H1 (cell line): ENCODE data around the gene BICDL1. TPM values are rescaled to one million over a fixed set of nuclear protein-coding genes. Genes with fewer than 3 reads are reported as not detected.

Experiments
- ASH2L ChIP-seq: fragments of 200-600, 300-600 bp; sonication (generic); IDR thresholded peaks from one replicate; pipeline ENCODE4 v1.7.1; 2017; ENCODE audit warnings: low read length
- BRCA1 ChIP-seq: IDR thresholded peaks from 2 replicates; pipeline ENCODE4 v1.6.1; 2012; ENCODE audit warnings: low read depth, low read length, improper control_type of control experiment
- CREB1 ChIP-seq: IDR thresholded peaks from 2 replicates; pipeline ENCODE4 v1.6.1; 2012; ENCODE audit warnings: inconsistent platforms
- E2F6 ChIP-seq: IDR thresholded peaks from 2 replicates; pipeline ENCODE4 v1.6.1; 2012; ENCODE audit warnings: inconsistent platforms
- EGR1 ChIP-seq: IDR thresholded peaks from 2 replicates; pipeline ENCODE4 v1.6.1; 2011; ENCODE audit warnings: low read depth, low read length, borderline replicate concordance
- KDM5A ChIP-seq: fragments of 200-600 bp; IDR thresholded peaks from 2 replicates; pipeline ENCODE4 v1.7.1; 2012; ENCODE audit warnings: mild to moderate bottlenecking, low read length, inconsistent platforms, mixed read lengths
- MAFK ChIP-seq: IDR thresholded peaks from 2 replicates; pipeline ENCODE4 v1.6.1; 2012; ENCODE audit warnings: low read depth, mild to moderate bottlenecking, improper control_type of control experiment, low read length
- PHF8 ChIP-seq: fragments of 200-600 bp; sonication (generic); conservative IDR thresholded peaks from 2 replicates; pipeline ENCODE4 v1.7.1; 2012; ENCODE audit warnings: low read depth, mild to moderate bottlenecking, inconsistent platforms, low read length, moderate library complexity
- RAD21 ChIP-seq, 2 experiments: IDR thresholded peaks in 1 of 2; conservative IDR thresholded peaks in 1 of 2; 2 replicates each; pipeline ENCODE4 v1.6.1; 2011; ENCODE audit warnings: low read depth in 2 of 2, low read length in 2 of 2, improper control_type of control experiment in 1 of 2, inconsistent platforms in 1 of 2, mild to moderate bottlenecking in 1 of 2, moderate library complexity in 1 of 2
- RNF2 ChIP-seq: fragments of 200-900, 300-1000 bp; sonication (generic); IDR thresholded peaks from 2 replicates; pipeline ENCODE4 v1.7.1; 2016; ENCODE audit warnings: borderline replicate concordance, low read depth, mild to moderate bottlenecking, antibody characterized with exemption, low read length; ENCODE audit not compliant: poor library complexity, severe bottlenecking; ENCODE audit errors: missing control alignments
- SP1 ChIP-seq: IDR thresholded peaks from 2 replicates; pipeline ENCODE4 v1.6.1; 2011; ENCODE audit warnings: low read depth, low read length
- SP4 ChIP-seq: IDR thresholded peaks from 2 replicates; pipeline ENCODE4 v1.6.1; 2012; ENCODE audit warnings: low read length, inconsistent platforms
- SRF ChIP-seq: IDR thresholded peaks from 2 replicates; pipeline ENCODE4 v1.6.1; 2011; ENCODE audit warnings: mild to moderate bottlenecking, low read depth, low read length, moderate library complexity
- TAF1 ChIP-seq: IDR thresholded peaks from 2 replicates; pipeline ENCODE4 v1.6.1; 2011; ENCODE audit warnings: mild to moderate bottlenecking, low read depth, low read length
- TAF7 ChIP-seq: optimal IDR thresholded peaks from 2 replicates; pipeline ENCODE3; 2011; ENCODE audit warnings: low read depth, mild to moderate bottlenecking, inconsistent platforms, low read length, moderate library complexity, borderline replicate concordance
- TEAD4 ChIP-seq: IDR thresholded peaks from 2 replicates; pipeline ENCODE4 v1.6.1; 2012; ENCODE audit warnings: low read depth, low read length, inconsistent platforms, mixed read lengths
- YY1 ChIP-seq: IDR thresholded peaks from 2 replicates; pipeline ENCODE4 v1.6.1; 2011; ENCODE audit warnings: low read depth, mild to moderate bottlenecking, low read length
- polyA plus RNA-seq, 7 experiments: library from polyadenylated mRNA; depleted of rRNA in 3 of 7; stranded (reverse) in 5 of 7; unstranded in 2 of 7; fragments of >200 nt in 5 of 7; fragments of 200-250 nt in 2 of 7; gene quantifications; 1 replicate in 5 of 7; 2 replicates in 1 of 7; 4 replicates in 1 of 7; pipeline versions ENCODE4 v1.2.1 to v1.2.3, GENCODE V29; 2011 to 2013; ENCODE audit warnings: missing spikeins in 2 of 7, mixed read lengths in 2 of 7
- total RNA-seq: library from RNA; stranded (reverse); fragmentation: NEBNext Ultra II Directional; extraction: Animal tissue kit (Norgen Biotek cat#: 25700); gene quantifications from 2 replicates; pipeline ENCODE4 v1.2.1, GENCODE V29; 2021
- TF ChIP-seq, protein P1 (sequence below), 3 experiments: IDR thresholded peaks; 1 replicate in 2 of 3; 2 replicates in 1 of 3; pipeline versions ENCODE4 v1.5.1 to v1.6.1; 2011; ENCODE audit warnings: low read length in 3 of 3, mild to moderate bottlenecking in 3 of 3, inconsistent platforms in 2 of 3, low read depth in 1 of 3, moderate library complexity in 1 of 3; ENCODE audit not compliant: insufficient read depth in 1 of 3; ENCODE audit errors: control extremely low read depth in 1 of 3
- TF ChIP-seq, protein P2 (sequence below): IDR thresholded peaks from 2 replicates; pipeline ENCODE4 v1.6.1; 2012; ENCODE audit warnings: inconsistent platforms

The BICDL1 gene
- total and polyA plus RNA-seq, 2 of the 8 experiments (the other 6 are each of a cell fraction or from before 2014, with no cell fraction given) = 17.2 to 25.9 TPM

DNA sequence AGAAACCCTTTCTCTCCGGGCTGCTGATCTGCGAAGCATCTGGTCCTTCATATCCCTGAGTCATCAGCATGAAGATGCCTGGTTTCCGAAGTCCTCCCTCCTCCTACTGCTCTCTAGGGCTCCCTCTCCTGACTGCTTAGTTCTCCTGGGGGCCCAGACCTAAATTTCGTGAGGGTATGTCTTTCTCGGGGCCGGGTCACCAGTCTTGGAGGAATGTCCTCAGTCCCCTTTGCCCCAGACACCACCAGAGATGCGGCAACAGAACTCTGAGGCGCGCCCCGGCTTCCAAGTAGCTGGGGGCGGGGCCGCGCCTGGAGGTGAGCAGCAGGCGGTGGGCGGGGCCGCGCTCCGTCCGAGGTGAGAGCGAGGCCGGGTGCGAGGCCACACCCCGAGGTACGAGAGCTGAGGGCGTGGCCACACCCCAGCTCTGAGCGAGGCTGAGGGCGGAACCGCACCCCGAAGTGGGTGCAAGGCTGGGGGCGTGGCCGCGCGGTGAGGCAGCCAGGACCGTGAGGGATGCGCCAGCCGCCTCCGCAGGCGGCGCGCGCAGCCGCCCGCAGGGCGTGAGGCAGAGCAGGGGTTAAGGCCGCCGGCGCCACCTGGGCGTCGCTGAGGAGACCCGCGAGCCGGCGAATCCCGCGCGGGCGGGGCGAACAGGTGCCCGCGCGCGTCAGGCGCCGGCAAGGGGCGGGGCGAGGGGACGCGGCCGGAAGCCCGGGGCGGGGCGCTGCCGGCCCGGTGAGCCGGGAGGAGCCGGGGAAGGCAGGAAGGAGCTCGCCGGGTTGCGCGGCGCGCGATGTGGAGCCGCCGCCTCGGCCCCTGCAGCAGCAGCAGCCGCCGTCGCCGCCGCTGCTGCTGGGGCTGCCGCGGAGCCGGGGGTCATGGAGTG lies at the start of gene BICDL1 (continued):
- TF ChIP-seq, protein P1, sequence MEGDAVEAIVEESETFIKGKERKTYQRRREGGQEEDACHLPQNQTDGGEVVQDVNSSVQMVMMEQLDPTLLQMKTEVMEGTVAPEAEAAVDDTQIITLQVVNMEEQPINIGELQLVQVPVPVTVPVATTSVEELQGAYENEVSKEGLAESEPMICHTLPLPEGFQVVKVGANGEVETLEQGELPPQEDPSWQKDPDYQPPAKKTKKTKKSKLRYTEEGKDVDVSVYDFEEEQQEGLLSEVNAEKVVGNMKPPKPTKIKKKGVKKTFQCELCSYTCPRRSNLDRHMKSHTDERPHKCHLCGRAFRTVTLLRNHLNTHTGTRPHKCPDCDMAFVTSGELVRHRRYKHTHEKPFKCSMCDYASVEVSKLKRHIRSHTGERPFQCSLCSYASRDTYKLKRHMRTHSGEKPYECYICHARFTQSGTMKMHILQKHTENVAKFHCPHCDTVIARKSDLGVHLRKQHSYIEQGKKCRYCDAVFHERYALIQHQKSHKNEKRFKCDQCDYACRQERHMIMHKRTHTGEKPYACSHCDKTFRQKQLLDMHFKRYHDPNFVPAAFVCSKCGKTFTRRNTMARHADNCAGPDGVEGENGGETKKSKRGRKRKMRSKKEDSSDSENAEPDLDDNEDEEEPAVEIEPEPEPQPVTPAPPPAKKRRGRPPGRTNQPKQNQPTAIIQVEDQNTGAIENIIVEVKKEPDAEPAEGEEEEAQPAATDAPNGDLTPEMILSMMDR (IDR thresholded peaks at IDR 0.05; ENCODE audit: control extremely low read depth in 1 of 3, insufficient read depth in 1 of 3, low read depth in 1 of 3, low read length in 3 of 3) = peak in 1 of 3 experiments; percentile 20; a peak in 2 of 4 replicates
- 0 out of 2 replicates have a peak, but pooled peaks have one; percentile 47 for TF ChIP-seq TAF1
- 0 out of 2 replicates have a peak, but pooled peaks have one; percentile 3 for TF ChIP-seq E2F6
- TF ChIP-seq RNF2 = no peak
- TF ChIP-seq SP1 = no peak
- peak; percentile 60 for TF ChIP-seq ASH2L
- peak; percentile 39; the same call in 1 of the 2 replicates for TF ChIP-seq CREB1
- 0 out of 2 replicates have a peak, but pooled peaks have one; percentile 33 for TF ChIP-seq EGR1
- peak; percentile 46; the same call in 1 of the 2 replicates for TF ChIP-seq SP4
- no peak for TF ChIP-seq YY1
- TF ChIP-seq MAFK = peak; percentile 85
- TF ChIP-seq TEAD4 = 0 out of 2 replicates have a peak, but pooled peaks have one; percentile 13
- TF ChIP-seq PHF8 = 0 out of 2 replicates have a peak, but pooled peaks have one; percentile 54
- TF ChIP-seq KDM5A = no peak
- TF ChIP-seq RAD21 (IDR thresholded peaks at IDR 0.05 in 1 of 2, conservative IDR thresholded peaks at IDR 0.05 in 1 of 2; ENCODE audit: low read depth in 2 of 2, low read length in 2 of 2) = peak in 1 of 2 experiments; percentile 3; a peak in 1 of 4 replicates
- TF ChIP-seq SRF = no peak
- no peak for TF ChIP-seq BRCA1
- TF ChIP-seq, protein P2, sequence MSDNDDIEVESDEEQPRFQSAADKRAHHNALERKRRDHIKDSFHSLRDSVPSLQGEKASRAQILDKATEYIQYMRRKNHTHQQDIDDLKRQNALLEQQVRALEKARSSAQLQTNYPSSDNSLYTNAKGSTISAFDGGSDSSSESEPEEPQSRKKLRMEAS = 0 out of 2 replicates have a peak, but pooled peaks have one; percentile 15
- peak; percentile 24 for TF ChIP-seq TAF7
